ENCODE data around the gene FZR1.
A peak's percentile ranks its signal among the peaks of the same experiment; 100 is the strongest.

FZR1 gene

GRCh38 chr19:3586127-3586626 lies 80.1 kb downstream of the FZR1 start:
- Histone ChIP-seq H3K27ac (ENCODE audit: low read depth, low read length) (no peak overlapping the region), H4K20me1 (ENCODE audit: low read depth, low read length) (no peaks in the 10 kb centered on the region), H3K9me2 (replicated peaks; ENCODE audit: insufficient read depth, low read length) (no peaks in the 10 kb centered on the region), H3K27me3 (ENCODE audit: low read length) (no peaks in the 10 kb centered on the region), H3K9me3 (ENCODE audit: insufficient read depth, low read length) (peaks cover 10% of the 10 kb centered on the region; the same call in 1 of the 2 replicates), H3K36me3 (ENCODE audit: low read length) (no peaks in the 10 kb centered on the region), H3K79me2 (ENCODE audit: insufficient read depth, low read length) (no peaks in the 10 kb centered on the region), H3K4me3 (ENCODE audit: insufficient read depth, low read length, poor library complexity, severe bottlenecking) (no peak overlapping the region), H2AFZ (ENCODE audit: low read depth, low read length, severe bottlenecking) (no peak overlapping the region), H3F3A (ENCODE audit: insufficient read depth) (0 out of 2 replicates have a peak, but pooled peaks cover 3% of the 10 kb centered on the region), H3K9ac (ENCODE audit: low read length) (no peak overlapping the region), H3K4me2 (ENCODE audit: low read depth, low read length, poor library complexity, severe bottlenecking) (no peak overlapping the region)
- TF ChIP-seq EZH2phosphoT487 (conservative IDR thresholded peaks at IDR 0.05; ENCODE audit: low read length): no peak
- TF ChIP-seq CTCF (IDR thresholded peaks at IDR 0.05; ENCODE audit: insufficient read depth, low read length, poor library complexity, severe bottlenecking): peak; percentile 43

GRCh38 chr19:3586707-3587346 lies 80.7 kb downstream of the FZR1 start:
- Histone ChIP-seq H3K36me3 (ENCODE audit: low read length) (no peaks in the 10 kb centered on the region), H2AFZ (ENCODE audit: low read depth, low read length, severe bottlenecking) (no peak overlapping the region), H3K27me3 (ENCODE audit: low read length) (no peaks in the 10 kb centered on the region), H3K27ac (ENCODE audit: low read depth, low read length) (no peak overlapping the region), H3K9me3 (ENCODE audit: insufficient read depth, low read length) (peaks cover 10% of the 10 kb centered on the region; the same call in 1 of the 2 replicates), H3K9me2 (replicated peaks; ENCODE audit: insufficient read depth, low read length) (no peaks in the 10 kb centered on the region), H3K79me2 (ENCODE audit: insufficient read depth, low read length) (no peaks in the 10 kb centered on the region), H3K4me3 (ENCODE audit: insufficient read depth, low read length, poor library complexity, severe bottlenecking) (no peak overlapping the region), H4K20me1 (ENCODE audit: low read depth, low read length) (no peaks in the 10 kb centered on the region), H3F3A (ENCODE audit: insufficient read depth) (0 out of 2 replicates have a peak, but pooled peaks cover 3% of the 10 kb centered on the region), H3K9ac (ENCODE audit: low read length) (no peak overlapping the region), H3K4me2 (ENCODE audit: low read depth, low read length, poor library complexity, severe bottlenecking) (no peak overlapping the region)
- no peak for TF ChIP-seq CTCF (IDR thresholded peaks at IDR 0.05; ENCODE audit: insufficient read depth, low read length, poor library complexity, severe bottlenecking)
- TF ChIP-seq EZH2phosphoT487 (conservative IDR thresholded peaks at IDR 0.05; ENCODE audit: low read length): no peak
